Gastroesophageal sphincter (tissue), 3 donors: ENCODE measurements around the gene TRIO.

Source experiments
- CTCF ChIP-seq, 4 experiments: fragments of 200-600 bp in 2 of 4; fragments of 450-650 bp in 2 of 4; sonication (generic) in 1 of 4; IDR thresholded peaks; one replicate each; pipeline ENCODE4 v1.5.1; 2017 to 2019; ENCODE audit warnings: antibody characterized with exemption in 4 of 4, mild to moderate bottlenecking in 2 of 4, moderate library complexity in 2 of 4
- POLR2A ChIP-seq, 2 donors: fragments of 450-650 bp; IDR thresholded peaks; one replicate each; pipeline ENCODE4 v1.6.1; 2017; ENCODE audit warnings: antibody characterized with exemption in 2 of 2, mild to moderate bottlenecking in 2 of 2, moderate library complexity in 1 of 2

- TF ChIP-seq CTCF (IDR thresholded peaks at IDR 0.05), result no peak
- TF ChIP-seq POLR2A (IDR thresholded peaks at IDR 0.05), result no peak
These were observed 319.5 kb downstream of the TRIO start for GRCh38 chr5:14462681-14463080.
